ENCODE data around the gene TOLLIP.

Gene TOLLIP

GRCh38 chr11:1310772-1311468 is 1.5 kb upstream of the TOLLIP start:
- DNase-seq (ENCODE audit: low read depth): peak; percentile 32

GRCh38 chr11:1310318-1310687 is 871 bp upstream of the TOLLIP start:
- no peak for DNase-seq (ENCODE audit: low read depth)

- DNase-seq (ENCODE audit: low read depth): no peak
Measured at GRCh38 chr11:1308743-1309497, 512 bp downstream of the TOLLIP start.

GRCh38 chr11:1307998-1308742 is 1.3 kb downstream of the TOLLIP start:
- DNase-seq (ENCODE audit: low read depth): no peak

- DNase-seq (ENCODE audit: low read depth): no peak
Measured at GRCh38 chr11:1307163-1307870, 2.1 kb downstream of the TOLLIP start.

GRCh38 chr11:1306186-1307162 is 3.0 kb downstream of the TOLLIP start:
- no peak for DNase-seq (ENCODE audit: low read depth)

- DNase-seq (ENCODE audit: low read depth): no peak
Measured at GRCh38 chr11:1305501-1306056, 3.9 kb downstream of the TOLLIP start.

GRCh38 chr11:1305063-1305495 is 4.4 kb downstream of the TOLLIP start:
- DNase-seq (ENCODE audit: low read depth): no peak

GRCh38 chr11:1304380-1304779 is 5.1 kb downstream of the TOLLIP start:
- no peak for DNase-seq (ENCODE audit: low read depth)

GRCh38 chr11:1303973-1304372 is 5.5 kb downstream of the TOLLIP start:
- no peak for DNase-seq (ENCODE audit: low read depth)

GRCh38 chr11:1303126-1303821 is 6.2 kb downstream of the TOLLIP start:
- DNase-seq (ENCODE audit: low read depth): no peak

- no peak for DNase-seq (ENCODE audit: low read depth)
Measured at GRCh38 chr11:1302461-1303125, 6.8 kb downstream of the TOLLIP start.

- DNase-seq (ENCODE audit: low read depth): no peak
Measured at GRCh38 chr11:1302041-1302460, 7.4 kb downstream of the TOLLIP start.

- DNase-seq (ENCODE audit: low read depth): no peak
Measured at GRCh38 chr11:1301220-1302000, 8.0 kb downstream of the TOLLIP start.

- DNase-seq (ENCODE audit: low read depth): no peak
Measured at GRCh38 chr11:1300569-1301187, 8.8 kb downstream of the TOLLIP start.

GRCh38 chr11:1300121-1300520 is 9.3 kb downstream of the TOLLIP start:
- no peak for DNase-seq (ENCODE audit: low read depth)

- DNase-seq (ENCODE audit: low read depth): no peak
Measured at GRCh38 chr11:1299621-1300020, 9.8 kb downstream of the TOLLIP start.

Data from activated T-helper 1 cell treated with Interleukin-2 at 50 U/mL for 16 hours (primary cell).